Mesendoderm (in vitro differentiated cells): ENCODE data around the gene ERCC8.
"Not testable (repeated sequence)": the region's sequence is repeated elsewhere in the genome, so short reads cannot be mapped to it uniquely, and the experiment has no call there.

ENCODE experiments used
- DNase-seq: peaks from one replicate; pipeline ENCODE4 v3.0.0; 2013
- H2AK5ac ChIP-seq: 2 replicates; pipeline ENCODE4 v1.6.1; 2013; ENCODE audit warnings: low read length, inconsistent platforms
- H2BK120ac ChIP-seq: 2 replicates; pipeline ENCODE4 v1.6.1; 2013; ENCODE audit warnings: low read depth, mild to moderate bottlenecking, low read length, moderate library complexity, mixed read lengths
- H2BK15ac ChIP-seq: replicated peaks from 2 replicates; pipeline ENCODE4 v1.6.1; 2013; ENCODE audit warnings: low read depth, mild to moderate bottlenecking, moderate library complexity
- H2BK5ac ChIP-seq: 2 replicates; pipeline ENCODE4 v1.6.1; 2013; ENCODE audit warnings: low read length, inconsistent platforms
- H3K18ac ChIP-seq: 2 replicates; pipeline ENCODE4 v1.6.1; 2013; ENCODE audit warnings: mild to moderate bottlenecking, low read length, mixed read lengths
- H3K23ac ChIP-seq: one replicate; pipeline ENCODE4 v1.6.1; 2013; ENCODE audit warnings: low read length
- H3K27ac ChIP-seq: 2 replicates; pipeline ENCODE4 v1.5.1; 2013; ENCODE audit warnings: low read depth, mild to moderate bottlenecking, inconsistent platforms, low read length, moderate library complexity
- H3K27me3 ChIP-seq: 2 replicates; pipeline ENCODE4 v1.6.1; 2013; ENCODE audit warnings: low read length, control low read depth, mild to moderate bottlenecking, inconsistent platforms; ENCODE audit not compliant: insufficient read depth, poor library complexity
- H3K36me3 ChIP-seq: 2 replicates; pipeline ENCODE4 v1.6.1; 2013; ENCODE audit warnings: low read length, inconsistent platforms; ENCODE audit not compliant: control insufficient read depth, insufficient read depth
- H3K4ac ChIP-seq: one replicate; pipeline ENCODE4 v1.6.1; 2013; ENCODE audit warnings: low read depth, mild to moderate bottlenecking, low read length, moderate library complexity
- H3K4me1 ChIP-seq: 2 replicates; pipeline ENCODE4 v1.6.1; 2013; ENCODE audit warnings: low read depth, low read length, inconsistent platforms; ENCODE audit not compliant: control insufficient read depth
- H3K4me2 ChIP-seq: 2 replicates; pipeline ENCODE4 v1.6.1; 2013; ENCODE audit warnings: low read length
- H3K4me3 ChIP-seq: 2 replicates; pipeline ENCODE4 v1.5.1; 2013; ENCODE audit warnings: mild to moderate bottlenecking, low read length
- H3K56ac ChIP-seq: one replicate; pipeline ENCODE4 v1.6.1; 2013; ENCODE audit warnings: low read length
- H3K79me1 ChIP-seq: 2 replicates; pipeline ENCODE4 v1.6.1; 2013; ENCODE audit warnings: low read length, inconsistent platforms
- H3K79me2 ChIP-seq: 2 replicates; pipeline ENCODE4 v1.6.1; 2013; ENCODE audit warnings: mild to moderate bottlenecking, low read length; ENCODE audit not compliant: control insufficient read depth, insufficient read depth
- H3K9ac ChIP-seq: 2 replicates; pipeline ENCODE4 v1.6.1; 2013; ENCODE audit warnings: low read length, inconsistent platforms
- H4K5ac ChIP-seq: one replicate; pipeline ENCODE4 v1.6.1; 2013; ENCODE audit warnings: low read length
- H4K8ac ChIP-seq: one replicate; pipeline ENCODE4 v1.6.1; 2013; ENCODE audit warnings: low read depth, mild to moderate bottlenecking, control low read depth, low read length, moderate library complexity
- WGBS: extraction: QIAGEN DNeasy Blood & Tissue Kit; methylation state at CpG from one replicate; pipeline ENCODE4 v1.1.7; 2013; ENCODE audit warnings: low lambda C conversion rate, missing lambda C conversion rate; ENCODE audit not compliant: insufficient coverage; ENCODE audit errors: extremely low coverage; 5-methylcytosine and 5-hydroxymethylcytosine counted together

The ERCC8 gene

GRCh38 chr5:60982127-60982526, 37.3 kb upstream of the ERCC8 start:
- not testable (repeated sequence) for DNase-seq, H3K4ac ChIP-seq, H3K4me3 ChIP-seq, H4K8ac ChIP-seq, H2BK5ac ChIP-seq, H2BK120ac ChIP-seq, H3K4me1 ChIP-seq, H3K4me2 ChIP-seq, H3K79me2 ChIP-seq, H2BK15ac ChIP-seq, H4K5ac ChIP-seq, H3K18ac ChIP-seq, H2AK5ac ChIP-seq, H3K9ac ChIP-seq, H3K56ac ChIP-seq, H3K27me3 ChIP-seq, H3K79me1 ChIP-seq, H3K23ac ChIP-seq, H3K36me3 ChIP-seq, H3K27ac ChIP-seq
- WGBS, result no CpG with 5 or more reads among the region's 3 CpGs

GRCh38 chr5:60980511-60980910, 35.6 kb upstream of the ERCC8 start:
- Histone ChIP-seq H2BK5ac (no peak overlapping the region), H3K4ac (no peak overlapping the region)

GRCh38 chr5:60978968-60979367, 34.1 kb upstream of the ERCC8 start:
- H3K79me1 ChIP-seq, result no peaks in the 10 kb centered on the region
- no peak overlapping the region for H3K4me2 ChIP-seq
- H3K23ac ChIP-seq, result no peak overlapping the region
- no peaks in the 10 kb centered on the region for H3K79me2 ChIP-seq
- no peak overlapping the region for H2BK15ac ChIP-seq
- DNase-seq, result peak; percentile 85
- no peak overlapping the region for H3K4ac ChIP-seq
- no peak overlapping the region for H2BK5ac ChIP-seq
- H3K27me3 ChIP-seq, result no peaks in the 10 kb centered on the region
- no peak overlapping the region for H3K56ac ChIP-seq
- no peak overlapping the region for H4K8ac ChIP-seq
- peak overlapping the region; percentile 9 for H3K27ac ChIP-seq
- H3K4me3 ChIP-seq, result no peak overlapping the region
- no peaks in the 10 kb centered on the region for H3K4me1 ChIP-seq
- no peak overlapping the region for H3K9ac ChIP-seq
- H3K18ac ChIP-seq, result no peak overlapping the region
- no CpG with 5 or more reads among the region's 1 CpG for WGBS
- no peak overlapping the region for H2AK5ac ChIP-seq
- H2BK120ac ChIP-seq, result no peak overlapping the region
- no peaks in the 10 kb centered on the region for H3K36me3 ChIP-seq
- no peak overlapping the region for H4K5ac ChIP-seq

More at GRCh38 chr5:60980511-60980910, 35.6 kb upstream of the ERCC8 start:
- Histone ChIP-seq H2BK15ac (no peak overlapping the region), H3K79me2 (no peaks in the 10 kb centered on the region), H3K27me3 (no peaks in the 10 kb centered on the region), H3K18ac (no peak overlapping the region), H3K23ac (no peak overlapping the region), H4K5ac (no peak overlapping the region), H3K4me2 (no peak overlapping the region), H3K56ac (no peak overlapping the region), H4K8ac (no peak overlapping the region), H3K4me1 (no peaks in the 10 kb centered on the region), H2AK5ac (no peak overlapping the region), H2BK120ac (no peak overlapping the region), H3K79me1 (no peaks in the 10 kb centered on the region), H3K27ac (no peak overlapping the region), H3K36me3 (no peaks in the 10 kb centered on the region), H3K9ac (no peak overlapping the region), H3K4me3 (no peak overlapping the region)
- no CpG with 5 or more reads among the region's 2 CpGs for WGBS
- no peak for DNase-seq

GRCh38 chr5:60977956-60978737, 33.3 kb upstream of the ERCC8 start:
- Histone ChIP-seq H3K18ac (no peak overlapping the region), H3K4ac (no peak overlapping the region), H3K36me3 (no peaks in the 10 kb centered on the region), H2BK120ac (no peak overlapping the region), H4K5ac (no peak overlapping the region), H3K27ac (no peak overlapping the region), H3K4me1 (no peaks in the 10 kb centered on the region), H2AK5ac (no peak overlapping the region), H3K4me2 (no peak overlapping the region), H3K4me3 (no peak overlapping the region), H3K23ac (no peak overlapping the region), H3K9ac (no peak overlapping the region), H4K8ac (no peak overlapping the region), H3K79me1 (peaks cover 1% of the 10 kb centered on the region), H2BK15ac (no peak overlapping the region), H3K56ac (no peak overlapping the region), H3K27me3 (no peaks in the 10 kb centered on the region), H2BK5ac (no peak overlapping the region), H3K79me2 (no peaks in the 10 kb centered on the region)
- DNase-seq, result peak; percentile 22
- no CpG with 5 or more reads among the region's 9 CpGs for WGBS

GRCh38 chr5:60972231-60972630, 27.4 kb upstream of the ERCC8 start:
- H3K79me2 ChIP-seq, result no peaks in the 10 kb centered on the region
- H3K4me3 ChIP-seq, result no peak overlapping the region
- peaks cover 1% of the 10 kb centered on the region for H3K79me1 ChIP-seq
- no peak for DNase-seq
- no peak overlapping the region for H3K9ac ChIP-seq
- H4K5ac ChIP-seq, result no peak overlapping the region
- no peak overlapping the region for H2BK120ac ChIP-seq
- no peak overlapping the region for H3K27ac ChIP-seq
- H3K4me2 ChIP-seq, result no peak overlapping the region
- no peaks in the 10 kb centered on the region for H3K4me1 ChIP-seq
- H3K18ac ChIP-seq, result no peak overlapping the region
- no peak overlapping the region for H2BK5ac ChIP-seq
- H2BK15ac ChIP-seq, result no peak overlapping the region
- H3K27me3 ChIP-seq, result no peaks in the 10 kb centered on the region
- H3K4ac ChIP-seq, result no peak overlapping the region
- H3K23ac ChIP-seq, result no peak overlapping the region
- no CpG with 5 or more reads among the region's 3 CpGs for WGBS
- no peak overlapping the region for H4K8ac ChIP-seq
- H2AK5ac ChIP-seq, result no peak overlapping the region
- no peaks in the 10 kb centered on the region for H3K36me3 ChIP-seq
- no peak overlapping the region for H3K56ac ChIP-seq

- Histone ChIP-seq H3K23ac (no peak overlapping the region), H3K4ac (no peak overlapping the region), H3K4me1 (no peaks in the 10 kb centered on the region), H3K9ac (no peak overlapping the region), H3K56ac (no peak overlapping the region), H3K79me1 (peaks cover 2% of the 10 kb centered on the region), H3K27me3 (no peaks in the 10 kb centered on the region), H2BK120ac (no peak overlapping the region), H2AK5ac (no peak overlapping the region), H3K18ac (no peak overlapping the region), H3K27ac (no peak overlapping the region), H2BK5ac (no peak overlapping the region), H3K79me2 (no peaks in the 10 kb centered on the region), H4K8ac (no peak overlapping the region), H2BK15ac (no peak overlapping the region), H3K4me3 (no peak overlapping the region), H3K4me2 (no peak overlapping the region), H4K5ac (no peak overlapping the region), H3K36me3 (no peaks in the 10 kb centered on the region)
- no CpG with 5 or more reads among the region's 2 CpGs for whole genome bisulfite sequencing
- DNase-seq, result peak; percentile 28
Observed at GRCh38 chr5:60961685-60962084, 16.8 kb upstream of the ERCC8 start.
